ENCODE data around the gene MYO1D.
"Not testable (repeated sequence)": the region's sequence is repeated elsewhere in the genome, so short reads cannot be mapped to it uniquely, and the experiment has no call there.

The MYO1D gene

DNA sequence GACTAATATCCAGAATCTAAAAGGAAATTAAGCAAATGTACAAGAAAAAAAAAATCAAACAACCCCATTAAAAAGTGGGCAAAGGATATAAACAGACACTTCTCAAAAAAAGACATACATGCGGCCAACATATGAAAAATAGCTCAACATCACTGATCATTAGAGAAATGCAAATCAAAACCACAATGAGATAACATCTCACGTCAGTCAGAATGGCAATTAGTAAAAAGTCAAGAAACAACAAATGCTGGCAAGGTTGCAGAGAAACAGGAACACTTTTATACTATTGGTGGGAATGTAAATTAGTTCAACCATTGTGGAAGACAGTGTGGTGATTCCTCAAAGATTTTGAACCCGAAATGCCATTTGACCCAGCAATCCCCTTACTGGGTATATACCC lies 162.0 kb downstream of the MYO1D start:
- not testable (repeated sequence) for H3K36me3 ChIP-seq (ENCODE audit: insufficient read depth, low read depth, low read length); H3K27ac ChIP-seq (ENCODE audit: low read length); H3K4me3 ChIP-seq (ENCODE audit: low read length); H3K9me3 ChIP-seq (ENCODE audit: insufficient read depth, low read depth, low read length); H3K9ac ChIP-seq (ENCODE audit: low read depth, low read length); H3K4me1 ChIP-seq (ENCODE audit: insufficient read depth, low read length); H3K27me3 ChIP-seq (ENCODE audit: insufficient read depth, low read length)

DNA sequence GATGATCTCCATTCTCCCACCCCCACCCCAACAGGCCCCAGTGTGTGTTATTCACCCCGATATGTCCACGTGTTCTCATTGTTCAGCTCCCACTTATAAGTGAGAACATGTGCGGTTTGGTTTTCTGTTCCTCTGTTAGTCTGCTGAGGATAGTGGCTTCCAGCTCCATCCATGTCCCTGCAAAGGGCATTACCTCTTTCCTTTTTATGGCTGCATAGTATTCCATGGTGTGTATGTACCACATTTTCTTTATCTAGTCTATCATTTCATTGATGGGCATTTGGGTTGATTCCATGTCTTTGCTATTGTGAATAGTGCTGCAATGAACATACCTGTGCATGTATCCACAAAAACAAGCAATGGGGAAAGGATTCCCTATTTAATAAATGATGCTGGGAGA lies 162.7 kb downstream of the MYO1D start:
- H3K4me1 ChIP-seq (ENCODE audit: insufficient read depth, low read length); H3K9me3 ChIP-seq (ENCODE audit: insufficient read depth, low read depth, low read length); H3K27me3 ChIP-seq (ENCODE audit: insufficient read depth, low read length); H3K9ac ChIP-seq (ENCODE audit: low read depth, low read length); H3K4me3 ChIP-seq (ENCODE audit: low read length); H3K36me3 ChIP-seq (ENCODE audit: insufficient read depth, low read depth, low read length); H3K27ac ChIP-seq (ENCODE audit: low read length): not testable (repeated sequence)

DNA sequence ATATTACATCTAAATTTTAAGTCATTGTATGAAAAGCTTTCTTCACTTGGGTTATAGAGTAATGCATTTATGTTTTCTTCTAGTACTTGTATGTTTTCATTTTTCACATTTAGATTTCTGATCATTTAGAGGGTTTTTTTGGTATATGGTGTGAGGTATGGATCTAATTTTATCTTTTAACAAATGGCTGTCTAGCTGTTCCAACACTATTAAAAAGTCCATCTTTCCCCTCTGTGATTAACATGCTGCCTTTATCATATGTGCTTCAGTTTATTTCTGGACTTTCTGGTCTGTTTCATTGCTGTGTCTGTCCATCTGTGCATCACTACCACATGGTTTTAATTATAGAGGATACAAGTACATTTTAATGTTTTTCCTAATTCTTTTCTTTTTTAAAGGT lies 163.8 kb downstream of the MYO1D start:
- no peak overlapping the region for H3K9ac ChIP-seq (ENCODE audit: low read depth, low read length)
- no peak overlapping the region for H3K27ac ChIP-seq (ENCODE audit: low read length)
- peaks cover 5% of the 10 kb centered on the region; the same call in 1 of the 2 replicates for H3K36me3 ChIP-seq (ENCODE audit: insufficient read depth, low read depth, low read length)
- H3K27me3 ChIP-seq (ENCODE audit: insufficient read depth, low read length), result no peaks in the 10 kb centered on the region
- no peaks in the 10 kb centered on the region for H3K9me3 ChIP-seq (ENCODE audit: insufficient read depth, low read depth, low read length)
- no peaks in the 10 kb centered on the region for H3K4me1 ChIP-seq (ENCODE audit: insufficient read depth, low read length)
- H3K4me3 ChIP-seq (ENCODE audit: low read length), result no peak overlapping the region

DNA sequence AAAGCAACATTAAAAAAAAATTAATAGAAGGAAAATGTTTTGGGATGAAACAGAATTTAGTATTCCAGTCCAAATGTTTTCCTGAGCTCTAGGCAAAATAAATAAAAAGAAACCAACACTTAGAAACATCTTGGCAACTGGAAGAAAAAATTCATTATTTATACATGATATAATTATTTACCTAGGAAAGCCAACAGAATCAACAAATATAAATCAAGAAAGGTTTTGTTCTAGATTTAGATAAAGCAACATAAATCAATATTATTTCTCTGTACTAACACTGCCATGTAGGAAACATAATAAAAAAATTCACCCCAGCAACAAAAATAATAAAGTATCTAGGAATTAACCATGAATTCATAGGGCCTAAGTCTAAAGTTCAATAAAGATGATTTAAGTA lies 167.4 kb downstream of the MYO1D start:
- Histone ChIP-seq H3K27ac (ENCODE audit: low read length) (no peak overlapping the region), H3K36me3 (ENCODE audit: insufficient read depth, low read depth, low read length) (peaks cover 5% of the 10 kb centered on the region; the same call in 1 of the 2 replicates), H3K9ac (ENCODE audit: low read depth, low read length) (no peak overlapping the region), H3K4me1 (ENCODE audit: insufficient read depth, low read length) (no peaks in the 10 kb centered on the region), H3K27me3 (ENCODE audit: insufficient read depth, low read length) (no peaks in the 10 kb centered on the region), H3K9me3 (ENCODE audit: insufficient read depth, low read depth, low read length) (no peaks in the 10 kb centered on the region), H3K4me3 (ENCODE audit: low read length) (no peak overlapping the region)

DNA sequence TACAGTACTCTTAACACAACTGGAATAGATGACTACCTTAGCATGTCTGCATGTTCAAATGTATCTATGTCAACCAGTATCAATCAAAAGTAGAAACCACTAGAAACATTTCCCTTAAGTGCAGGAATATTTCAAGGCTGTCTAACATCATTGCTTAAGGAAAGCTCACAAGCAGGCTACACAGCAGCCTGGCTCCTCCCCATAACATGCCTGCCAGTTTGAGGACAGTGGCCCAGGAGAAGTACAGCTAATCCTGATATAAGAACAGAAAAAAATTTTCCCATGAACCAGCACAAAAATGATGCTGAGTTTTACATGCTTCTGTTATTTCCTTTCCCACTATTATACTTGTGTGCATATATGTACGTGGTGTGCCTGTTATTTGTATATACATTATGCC lies 175.1 kb downstream of the MYO1D start:
- no peak overlapping the region for H3K9ac ChIP-seq (ENCODE audit: low read depth, low read length)
- no peak overlapping the region for H3K27ac ChIP-seq (ENCODE audit: low read length)
- no peaks in the 10 kb centered on the region for H3K4me1 ChIP-seq (ENCODE audit: insufficient read depth, low read length)
- 0 out of 2 replicates have a peak, but pooled peaks cover 2% of the 10 kb centered on the region for H3K9me3 ChIP-seq (ENCODE audit: insufficient read depth, low read depth, low read length)
- no peak overlapping the region for H3K4me3 ChIP-seq (ENCODE audit: low read length)
- H3K27me3 ChIP-seq (ENCODE audit: insufficient read depth, low read length), result no peaks in the 10 kb centered on the region
- H3K36me3 ChIP-seq (ENCODE audit: insufficient read depth, low read depth, low read length), result no peaks in the 10 kb centered on the region

DNA sequence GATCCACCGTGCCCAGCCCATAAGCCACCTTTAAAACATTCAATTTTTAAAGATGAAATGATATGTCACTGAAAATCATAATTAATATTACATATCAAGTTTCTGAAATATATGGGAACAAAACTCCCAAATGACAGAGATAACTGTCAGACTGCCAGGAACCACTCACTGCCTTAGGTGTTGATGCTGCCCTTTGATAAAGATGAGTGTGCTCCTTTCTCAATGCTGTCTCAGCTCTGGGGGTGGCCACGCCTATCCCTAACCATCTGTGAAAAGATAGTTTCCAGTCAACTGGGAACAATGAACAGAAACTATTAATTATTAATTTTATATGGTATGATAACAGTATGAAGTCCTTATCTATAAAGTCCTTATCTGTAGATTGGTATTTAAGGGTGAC lies 177.7 kb downstream of the MYO1D start:
- H3K9me3 ChIP-seq (ENCODE audit: insufficient read depth, low read depth, low read length), result 0 out of 2 replicates have a peak, but pooled peaks cover 2% of the 10 kb centered on the region
- no peaks in the 10 kb centered on the region for H3K27me3 ChIP-seq (ENCODE audit: insufficient read depth, low read length)
- no peaks in the 10 kb centered on the region for H3K4me1 ChIP-seq (ENCODE audit: insufficient read depth, low read length)
- H3K27ac ChIP-seq (ENCODE audit: low read length), result no peak overlapping the region
- H3K9ac ChIP-seq (ENCODE audit: low read depth, low read length), result no peak overlapping the region
- H3K4me3 ChIP-seq (ENCODE audit: low read length), result no peak overlapping the region
- H3K36me3 ChIP-seq (ENCODE audit: insufficient read depth, low read depth, low read length), result no peaks in the 10 kb centered on the region

DNA sequence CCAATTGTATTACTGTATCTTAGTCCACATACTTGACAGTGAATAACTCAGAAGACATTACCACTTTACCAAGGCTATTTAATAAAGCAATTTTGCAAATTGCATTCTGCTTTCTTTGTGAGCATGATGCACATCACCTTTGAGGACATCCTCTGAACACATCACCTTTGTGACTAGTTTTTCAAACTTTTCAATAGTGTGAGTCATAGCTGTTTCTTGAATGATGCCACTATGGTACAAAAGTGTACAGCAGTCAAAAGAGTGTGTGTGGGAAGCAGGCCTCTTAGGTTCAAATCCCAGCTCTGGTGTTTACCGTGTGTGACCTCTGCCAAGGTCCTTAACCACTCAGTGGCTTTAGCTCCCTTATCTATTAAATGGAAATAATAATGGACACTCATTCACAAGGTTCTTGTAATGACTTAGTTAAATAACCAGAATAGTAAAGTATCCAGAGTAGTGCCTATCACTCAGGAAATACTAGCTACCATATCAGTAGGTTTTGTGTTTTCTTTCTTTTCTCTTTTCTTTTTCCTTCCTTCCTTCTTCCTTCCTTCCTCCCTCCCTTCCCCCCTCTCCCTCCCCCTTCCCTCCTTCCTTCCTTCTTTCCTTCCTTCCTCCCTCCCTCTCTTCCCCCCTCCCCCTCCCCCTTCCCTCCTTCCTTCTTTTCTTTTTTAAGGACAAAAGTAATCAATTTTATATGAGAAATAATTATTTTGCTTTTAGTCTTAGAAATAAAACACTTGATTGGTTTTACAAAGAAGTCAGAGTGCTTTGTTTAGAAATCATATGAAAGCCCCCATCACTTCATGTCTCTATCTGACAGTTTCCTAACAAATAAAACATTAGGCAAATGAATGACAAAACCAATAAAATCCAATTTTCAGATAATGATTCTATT lies 178.9 kb downstream of the MYO1D start:
- H3K9ac ChIP-seq (ENCODE audit: low read depth, low read length), result no peak overlapping the region
- no peak overlapping the region for H3K27ac ChIP-seq (ENCODE audit: low read length)
- H3K4me1 ChIP-seq (ENCODE audit: insufficient read depth, low read length), result no peaks in the 10 kb centered on the region
- H3K9me3 ChIP-seq (ENCODE audit: insufficient read depth, low read depth, low read length), result 0 out of 2 replicates have a peak, but pooled peaks cover 2% of the 10 kb centered on the region
- H3K27me3 ChIP-seq (ENCODE audit: insufficient read depth, low read length), result no peaks in the 10 kb centered on the region
- H3K36me3 ChIP-seq (ENCODE audit: insufficient read depth, low read depth, low read length), result no peaks in the 10 kb centered on the region
- H3K4me3 ChIP-seq (ENCODE audit: low read length), result no peak overlapping the region

DNA sequence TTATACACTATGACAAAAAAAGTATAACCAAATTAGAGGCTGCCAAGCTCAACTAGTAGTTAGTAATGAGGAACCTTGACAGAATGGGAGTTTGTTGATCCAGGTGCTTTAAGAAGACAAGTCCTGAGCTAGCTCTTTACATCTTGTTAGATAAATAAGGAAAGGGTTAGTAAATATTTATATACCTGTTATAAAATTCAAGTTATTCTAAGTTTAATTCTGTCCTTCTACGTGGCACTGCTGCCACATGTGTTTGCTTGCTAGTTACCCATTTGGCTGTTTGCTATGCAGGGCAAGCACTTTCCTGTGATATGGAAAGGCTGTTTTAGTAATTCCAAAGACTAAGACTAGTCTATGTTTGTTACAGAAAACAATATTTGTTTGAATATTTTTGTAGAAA lies 180.5 kb downstream of the MYO1D start:
- no peak overlapping the region for H3K9ac ChIP-seq (ENCODE audit: low read depth, low read length)
- H3K4me3 ChIP-seq (ENCODE audit: low read length), result no peak overlapping the region
- no peaks in the 10 kb centered on the region for H3K27me3 ChIP-seq (ENCODE audit: insufficient read depth, low read length)
- no peaks in the 10 kb centered on the region for H3K4me1 ChIP-seq (ENCODE audit: insufficient read depth, low read length)
- 0 out of 2 replicates have a peak, but pooled peaks cover 2% of the 10 kb centered on the region for H3K9me3 ChIP-seq (ENCODE audit: insufficient read depth, low read depth, low read length)
- H3K27ac ChIP-seq (ENCODE audit: low read length), result no peak overlapping the region
- no peaks in the 10 kb centered on the region for H3K36me3 ChIP-seq (ENCODE audit: insufficient read depth, low read depth, low read length)

DNA sequence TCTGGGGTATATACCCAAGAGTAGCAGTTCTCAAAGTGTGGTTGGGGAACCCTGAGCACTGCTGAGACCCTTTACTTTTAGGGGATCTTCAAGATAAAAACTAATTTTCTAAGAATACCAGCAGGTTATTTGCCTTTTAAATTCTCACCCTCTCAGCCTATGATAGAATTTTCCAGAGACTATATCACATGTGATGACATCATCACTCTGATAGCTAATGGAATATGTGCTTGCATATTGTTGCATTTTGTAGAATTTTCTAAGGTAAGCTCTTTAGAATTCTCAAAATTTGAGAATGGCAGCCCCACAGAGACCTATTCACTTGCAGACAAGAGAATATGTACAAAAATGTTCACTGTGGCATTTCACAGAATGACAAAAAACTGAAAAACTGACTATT lies 181.1 kb downstream of the MYO1D start:
- Histone ChIP-seq H3K27me3 (ENCODE audit: insufficient read depth, low read length) (no peaks in the 10 kb centered on the region), H3K4me3 (ENCODE audit: low read length) (no peak overlapping the region), H3K36me3 (ENCODE audit: insufficient read depth, low read depth, low read length) (no peaks in the 10 kb centered on the region), H3K4me1 (ENCODE audit: insufficient read depth, low read length) (no peaks in the 10 kb centered on the region), H3K27ac (ENCODE audit: low read length) (no peak overlapping the region), H3K9ac (ENCODE audit: low read depth, low read length) (no peak overlapping the region), H3K9me3 (ENCODE audit: insufficient read depth, low read depth, low read length) (0 out of 2 replicates have a peak, but pooled peaks cover 2% of the 10 kb centered on the region)

DNA sequence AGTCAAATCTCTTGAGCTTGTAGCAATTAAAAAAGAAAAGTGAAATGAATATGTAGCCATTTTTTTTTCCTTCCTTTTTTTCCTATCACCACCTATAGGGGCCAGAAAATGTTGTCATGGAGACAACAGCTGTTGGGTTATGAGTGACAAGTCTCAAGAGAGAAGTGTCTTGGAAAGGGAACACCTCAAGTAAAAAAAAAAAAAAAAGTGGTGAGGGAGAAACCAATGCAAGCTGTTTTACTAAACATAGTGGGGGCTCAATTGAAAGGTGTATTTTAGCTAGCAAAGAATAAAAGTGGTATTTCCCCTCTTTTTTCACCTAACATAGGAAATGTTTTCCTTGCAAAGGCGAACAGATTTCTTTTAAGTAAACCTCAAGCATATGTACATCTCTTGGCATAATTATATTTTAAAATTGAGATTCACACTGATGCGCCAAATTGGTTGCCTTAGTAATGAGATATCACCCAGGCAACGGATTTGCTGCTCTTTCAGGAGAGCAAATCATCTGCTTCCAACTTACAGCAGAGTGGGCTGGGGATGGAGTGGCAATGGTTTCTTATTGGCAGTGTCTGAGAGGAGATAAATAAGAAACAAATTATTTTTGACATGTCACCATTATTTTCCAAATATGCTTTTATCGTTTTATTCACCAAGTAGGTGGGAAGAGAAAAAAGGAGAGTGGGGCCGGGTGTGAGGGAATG lies 183.6 kb downstream of the MYO1D start:
- no peaks in the 10 kb centered on the region for H3K27me3 ChIP-seq (ENCODE audit: insufficient read depth, low read length)
- H3K9ac ChIP-seq (ENCODE audit: low read depth, low read length), result no peak overlapping the region
- H3K4me1 ChIP-seq (ENCODE audit: insufficient read depth, low read length), result no peaks in the 10 kb centered on the region
- no peak overlapping the region for H3K4me3 ChIP-seq (ENCODE audit: low read length)
- no peak overlapping the region for H3K27ac ChIP-seq (ENCODE audit: low read length)
- H3K9me3 ChIP-seq (ENCODE audit: insufficient read depth, low read depth, low read length), result no peaks in the 10 kb centered on the region
- H3K36me3 ChIP-seq (ENCODE audit: insufficient read depth, low read depth, low read length), result no peaks in the 10 kb centered on the region

DNA sequence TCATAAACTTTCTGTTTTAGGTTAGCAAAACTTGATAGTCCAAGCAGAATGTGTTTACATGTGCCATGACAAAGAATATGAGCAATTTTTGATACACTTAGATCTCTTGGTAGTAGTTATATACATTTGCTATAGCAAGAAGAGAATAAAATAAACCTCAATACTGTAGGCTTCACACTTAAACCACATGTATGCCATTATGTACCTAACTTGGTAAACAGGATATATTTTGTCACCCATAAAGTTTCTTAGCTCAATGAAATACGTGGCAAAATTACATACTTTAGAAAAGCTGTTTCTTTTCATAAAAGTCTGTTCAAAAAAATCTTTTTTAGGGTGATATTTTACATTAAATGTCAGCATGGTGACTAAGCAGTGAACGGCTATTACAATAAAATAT lies 184.7 kb downstream of the MYO1D start:
- Histone ChIP-seq H3K36me3 (ENCODE audit: insufficient read depth, low read depth, low read length) (no peaks in the 10 kb centered on the region), H3K9ac (ENCODE audit: low read depth, low read length) (no peak overlapping the region), H3K4me3 (ENCODE audit: low read length) (no peak overlapping the region), H3K27ac (ENCODE audit: low read length) (no peak overlapping the region), H3K4me1 (ENCODE audit: insufficient read depth, low read length) (no peaks in the 10 kb centered on the region), H3K27me3 (ENCODE audit: insufficient read depth, low read length) (no peaks in the 10 kb centered on the region), H3K9me3 (ENCODE audit: insufficient read depth, low read depth, low read length) (no peaks in the 10 kb centered on the region)

DNA sequence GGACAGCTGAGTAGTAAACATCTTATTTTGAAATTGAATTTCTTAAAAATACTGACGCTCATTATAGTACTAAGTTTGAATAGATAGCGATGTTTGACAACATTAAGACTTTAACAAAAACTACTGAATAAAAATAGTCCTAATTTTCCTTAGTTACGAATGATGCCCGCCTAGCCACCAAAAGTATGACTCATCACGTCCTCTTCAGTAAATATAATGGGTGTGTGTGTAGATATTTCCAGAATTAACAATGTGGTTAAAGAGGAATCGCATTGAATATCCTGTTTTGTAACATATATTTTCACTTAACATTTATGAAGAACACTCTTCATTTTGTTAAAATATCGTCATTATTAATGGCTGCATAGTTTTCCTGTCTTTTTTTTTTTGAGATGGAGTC lies 187.6 kb downstream of the MYO1D start:
- no peak overlapping the region for H3K27ac ChIP-seq (ENCODE audit: low read length)
- no peaks in the 10 kb centered on the region for H3K4me1 ChIP-seq (ENCODE audit: insufficient read depth, low read length)
- no peaks in the 10 kb centered on the region for H3K36me3 ChIP-seq (ENCODE audit: insufficient read depth, low read depth, low read length)
- H3K9me3 ChIP-seq (ENCODE audit: insufficient read depth, low read depth, low read length), result 0 out of 2 replicates have a peak, but pooled peaks cover 3% of the 10 kb centered on the region
- no peaks in the 10 kb centered on the region for H3K27me3 ChIP-seq (ENCODE audit: insufficient read depth, low read length)
- H3K9ac ChIP-seq (ENCODE audit: low read depth, low read length), result no peak overlapping the region
- no peak overlapping the region for H3K4me3 ChIP-seq (ENCODE audit: low read length)

All from iPS-20b (cell line).